Breast epithelium (tissue), 4 donors: ENCODE results near the gene NEURL4. TPM values are rescaled to one million over a fixed set of nuclear protein-coding genes. Genes with fewer than 3 reads are reported as not detected.

Source experiments
- DNase-seq, 2 donors: peaks; one replicate each; pipeline ENCODE4 v3.0.0-alpha.2; 2019; ENCODE audit warnings: low spot score in 2 of 2
- H3K27ac ChIP-seq, 2 donors: fragments of 200-600 bp; sonication (generic) in 1 of 2; one replicate each; pipeline ENCODE4 v1.5.1; 2016 to 2019; ENCODE audit warnings: mild to moderate bottlenecking in 1 of 2
- H3K27me3 ChIP-seq, 2 donors: fragments of 200-600 bp; sonication (generic) in 1 of 2; one replicate each; pipeline versions ENCODE4 v1.5.1 to v1.6.0; 2017 to 2019; ENCODE audit warnings: control low read depth in 1 of 2, mild to moderate bottlenecking in 1 of 2
- H3K36me3 ChIP-seq: fragments of 200-600 bp; one replicate; pipeline ENCODE4 v1.5.1; 2019
- H3K4me1 ChIP-seq, 2 donors: fragments of 200-600 bp; sonication (generic); one replicate each; pipeline ENCODE4 v1.5.1; 2016 to 2019; ENCODE audit warnings: control low read depth in 1 of 2
- H3K4me3 ChIP-seq, 3 donors: fragments of 200-600 bp; sonication (generic); 1 replicate in 2 of 3; 2 replicates in 1 of 3; pipeline ENCODE4 v1.5.1; 2016 to 2019; ENCODE audit warnings: mild to moderate bottlenecking in 3 of 3, moderate library complexity in 2 of 3
- H3K9me3 ChIP-seq, 2 donors: fragments of 200-600 bp; sonication (generic) in 1 of 2; one replicate each; pipeline ENCODE4 v1.5.1; 2016 to 2019; ENCODE audit warnings: control low read depth in 1 of 2
- CTCF ChIP-seq, 3 donors: fragments of 450-650 bp; IDR thresholded peaks; one replicate each; pipeline ENCODE4 v1.5.1; 2016 to 2017; ENCODE audit warnings: antibody characterized with exemption in 3 of 3, mild to moderate bottlenecking in 3 of 3, moderate library complexity in 3 of 3
- POLR2A ChIP-seq: fragments of 450-650 bp; IDR thresholded peaks from one replicate; pipeline ENCODE4 v1.6.1; 2016; ENCODE audit warnings: antibody characterized with exemption, mild to moderate bottlenecking, moderate library complexity
- POLR2AphosphoS5 ChIP-seq, 3 donors: sonication (generic); formaldehyde crosslinking; IDR thresholded peaks; one replicate each; pipeline ENCODE4 v1.6.1; 2017; ENCODE audit warnings: antibody characterized with exemption in 3 of 3
- intact Hi-C: fragments of 100-400 bp; cut with DNase I; formaldehyde crosslinking; loops from one replicate; pipeline ENCODE4 v1.15.1; 2023; ENCODE audit warnings: low total_unique reads
- total RNA-seq, 3 donors: library from RNA; depleted of rRNA; stranded (reverse); fragments of >200 nt; gene quantifications; one replicate each; pipeline ENCODE4 v1.1.0, GENCODE V29; 2016

The NEURL4 gene
- total RNA-seq, 3 donors from 2014 or later = 15.0 to 22.9 (median 17.4) TPM

GRCh38 chr17:7348478-7349242 lies 19.5 kb upstream of the NEURL4 start:
- peaks cover 0 to 11% of the 10 kb centered on the region in 2 donors for H3K4me1 ChIP-seq
- TF ChIP-seq POLR2A (no peak), POLR2AphosphoS5 (IDR thresholded peaks at IDR 0.05) (no peak), CTCF (IDR thresholded peaks at IDR 0.05) (no peak)
- H3K27ac ChIP-seq = no peak overlapping the region
- no peaks in the 10 kb centered on the region for H3K36me3 ChIP-seq
- DNase-seq = no peak
- H3K9me3 ChIP-seq = no peaks in the 10 kb centered on the region
- intact Hi-C loops = no loop called here
- H3K4me3 ChIP-seq = no peak overlapping the region
- no peaks in the 10 kb centered on the region for H3K27me3 ChIP-seq

GRCh38 chr17:7347630-7348477 lies 18.7 kb upstream of the NEURL4 start:
- intact Hi-C loops = no loop called here
- H3K36me3 ChIP-seq = no peaks in the 10 kb centered on the region
- no peak overlapping the region for H3K27ac ChIP-seq
- H3K4me1 ChIP-seq = peaks cover 0 to 3% of the 10 kb centered on the region in 2 donors
- TF ChIP-seq POLR2A (no peak), POLR2AphosphoS5 (IDR thresholded peaks at IDR 0.05) (no peak), CTCF (IDR thresholded peaks at IDR 0.05) (no peak)
- H3K27me3 ChIP-seq = peaks cover 0 to 7% of the 10 kb centered on the region in 2 donors
- no peaks in the 10 kb centered on the region for H3K9me3 ChIP-seq
- H3K4me3 ChIP-seq = no peak overlapping the region
- no peak for DNase-seq

GRCh38 chr17:7346761-7347614 lies 17.9 kb upstream of the NEURL4 start:
- TF ChIP-seq CTCF (IDR thresholded peaks at IDR 0.05) (no peak), POLR2A (no peak), POLR2AphosphoS5 (IDR thresholded peaks at IDR 0.05) (no peak)
- H3K4me3 ChIP-seq = no peak overlapping the region
- peaks cover under 1 to 13% of the 10 kb centered on the region in 2 donors for H3K27me3 ChIP-seq
- H3K4me1 ChIP-seq = no peaks in the 10 kb centered on the region
- intact Hi-C loops = no loop called here
- H3K36me3 ChIP-seq = no peaks in the 10 kb centered on the region
- H3K27ac ChIP-seq = no peak overlapping the region
- no peak for DNase-seq
- no peaks in the 10 kb centered on the region for H3K9me3 ChIP-seq

GRCh38 chr17:7343250-7343649 lies 14.1 kb upstream of the NEURL4 start:
- Histone ChIP-seq H3K36me3 (no peaks in the 10 kb centered on the region), H3K4me3 (no peak overlapping the region), H3K27me3 (peaks cover 5 to 34% of the 10 kb centered on the region in 2 donors), H3K9me3 (no peaks in the 10 kb centered on the region), H3K4me1 (no peaks in the 10 kb centered on the region), H3K27ac (no peak overlapping the region)
- intact Hi-C loops = no loop called here
- TF ChIP-seq CTCF (IDR thresholded peaks at IDR 0.05) = no peak
- TF ChIP-seq POLR2A = no peak
- TF ChIP-seq POLR2AphosphoS5 (IDR thresholded peaks at IDR 0.05) = no peak
- DNase-seq = no peak
